OCI-LY3 (cell line): ENCODE data around the gene RBM10.

ENCODE experiments used
- H2AFZ ChIP-seq: fragments of 200-600, 300-600 bp; shearing (Covaris generic); 2 replicates; pipeline ENCODE4 v1.6.0; 2014; ENCODE audit warnings: antibody characterized with exemption, low read depth, low read length
- H3K27ac ChIP-seq: fragments of 200-600, 300-600 bp; sonication (generic); 2 replicates; pipeline ENCODE4 v1.5.1; 2014; ENCODE audit warnings: mild to moderate bottlenecking, low read length, moderate library complexity, mixed read lengths
- H3K27me3 ChIP-seq: fragments of 200-600, 300-600 bp; sonication (generic); 2 replicates; pipeline ENCODE4 v1.6.1; 2014; ENCODE audit warnings: low read depth, low read length, mixed read lengths
- H3K36me3 ChIP-seq: fragments of 200-600, 300-600 bp; sonication (generic); replicated peaks from 2 replicates; pipeline ENCODE3; 2014; ENCODE audit warnings: low read depth, low read length, mixed read lengths
- H3K4me1 ChIP-seq: fragments of 300-600, 200-600 bp; sonication (generic); 2 replicates; pipeline ENCODE4 v1.6.1; 2014; ENCODE audit warnings: low read length, mixed read lengths
- H3K4me2 ChIP-seq: fragments of 200-600, 300-600 bp; sonication (generic); 2 replicates; pipeline ENCODE4 v1.6.1; 2014; ENCODE audit warnings: low read length, mixed read lengths
- H3K4me3 ChIP-seq: fragments of 300-600, 200-600 bp; sonication (generic); 2 replicates; pipeline ENCODE4 v1.5.1; 2014; ENCODE audit warnings: antibody characterized with exemption, mild to moderate bottlenecking, low read length, moderate library complexity
- H3K79me2 ChIP-seq: fragments of 300-600, 200-600 bp; shearing (Covaris generic); 2 replicates; pipeline ENCODE4 v1.6.1; 2014; ENCODE audit warnings: mild to moderate bottlenecking, low read length, mixed read lengths
- H3K9ac ChIP-seq: fragments of 300-600, 200-600 bp; shearing (Covaris generic); 2 replicates; pipeline ENCODE4 v1.6.0; 2014; ENCODE audit warnings: mild to moderate bottlenecking, low read length, moderate library complexity
- H3K9me3 ChIP-seq: fragments of 200-600, 300-600 bp; shearing (Covaris generic); 2 replicates; pipeline ENCODE4 v1.6.1; 2014; ENCODE audit warnings: low read length, mixed read lengths; ENCODE audit not compliant: insufficient read depth
- H4K20me1 ChIP-seq: fragments of 200-600, 300-600 bp; sonication (generic); 2 replicates; pipeline ENCODE4 v1.6.1; 2016; ENCODE audit warnings: low read length, mixed read lengths; ENCODE audit not compliant: insufficient read depth
- EZH2phosphoT487 ChIP-seq: fragments of 200-600 bp; shearing (Covaris generic); IDR thresholded peaks from 2 replicates; pipeline ENCODE4 v1.6.1; 2018; ENCODE audit warnings: antibody characterized with exemption, mixed run types, low read depth
- TF ChIP-seq, protein P1 (sequence below): fragments of 200-600, 300-600 bp; sonication (generic); IDR thresholded peaks from 2 replicates; pipeline ENCODE4 v1.5.1; 2014; ENCODE audit warnings: antibody characterized with exemption, low read length, low read depth

RBM10 gene

GRCh38 chrX:47212381-47213293, 67.6 kb downstream of the RBM10 start:
- Histone ChIP-seq H3K79me2 (no peaks in the 10 kb centered on the region; the same call in 1 of the 2 replicates), H3K27ac (no peak overlapping the region), H4K20me1 (peaks cover 5% of the 10 kb centered on the region; the same call in 1 of the 2 replicates), H3K36me3 (peaks cover 54% of the 10 kb centered on the region), H3K4me2 (no peak overlapping the region), H2AFZ (no peak overlapping the region), H3K27me3 (no peaks in the 10 kb centered on the region), H3K4me1 (peaks cover 9% of the 10 kb centered on the region), H3K4me3 (no peak overlapping the region), H3K9ac (no peak overlapping the region), H3K9me3 (no peaks in the 10 kb centered on the region)
- no peak for TF ChIP-seq EZH2phosphoT487
- TF ChIP-seq, protein P1, sequence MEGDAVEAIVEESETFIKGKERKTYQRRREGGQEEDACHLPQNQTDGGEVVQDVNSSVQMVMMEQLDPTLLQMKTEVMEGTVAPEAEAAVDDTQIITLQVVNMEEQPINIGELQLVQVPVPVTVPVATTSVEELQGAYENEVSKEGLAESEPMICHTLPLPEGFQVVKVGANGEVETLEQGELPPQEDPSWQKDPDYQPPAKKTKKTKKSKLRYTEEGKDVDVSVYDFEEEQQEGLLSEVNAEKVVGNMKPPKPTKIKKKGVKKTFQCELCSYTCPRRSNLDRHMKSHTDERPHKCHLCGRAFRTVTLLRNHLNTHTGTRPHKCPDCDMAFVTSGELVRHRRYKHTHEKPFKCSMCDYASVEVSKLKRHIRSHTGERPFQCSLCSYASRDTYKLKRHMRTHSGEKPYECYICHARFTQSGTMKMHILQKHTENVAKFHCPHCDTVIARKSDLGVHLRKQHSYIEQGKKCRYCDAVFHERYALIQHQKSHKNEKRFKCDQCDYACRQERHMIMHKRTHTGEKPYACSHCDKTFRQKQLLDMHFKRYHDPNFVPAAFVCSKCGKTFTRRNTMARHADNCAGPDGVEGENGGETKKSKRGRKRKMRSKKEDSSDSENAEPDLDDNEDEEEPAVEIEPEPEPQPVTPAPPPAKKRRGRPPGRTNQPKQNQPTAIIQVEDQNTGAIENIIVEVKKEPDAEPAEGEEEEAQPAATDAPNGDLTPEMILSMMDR: no peak

DNA sequence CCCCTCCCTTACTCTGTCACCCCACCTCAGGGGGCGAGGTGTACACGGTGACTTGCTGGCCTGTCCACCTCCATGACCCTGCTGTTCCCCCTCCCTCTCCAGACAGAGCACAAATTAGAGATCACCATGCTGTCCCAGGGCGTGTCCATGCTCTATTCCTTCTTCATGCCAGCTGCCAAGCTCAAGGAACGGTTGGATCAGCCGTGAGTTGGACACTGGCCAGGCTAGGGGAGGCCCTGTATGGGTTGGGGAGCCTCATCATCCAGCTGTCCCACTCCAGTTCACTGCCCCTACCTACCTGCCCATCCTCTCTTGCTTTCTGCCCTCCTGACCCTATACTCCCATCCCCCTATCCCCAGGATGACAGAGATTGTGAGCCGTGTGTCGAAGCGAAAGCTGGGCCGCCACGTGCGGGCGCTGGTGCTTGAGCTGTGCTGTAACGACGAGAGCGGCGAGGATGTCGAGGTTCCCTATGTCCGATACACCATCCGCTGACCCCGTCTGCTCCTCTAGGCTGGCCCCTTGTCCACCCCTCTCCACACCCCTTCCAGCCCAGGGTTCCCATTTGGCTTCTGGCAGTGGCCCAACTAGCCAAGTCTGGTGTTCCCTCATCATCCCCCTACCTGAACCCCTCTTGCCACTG, 69.5 kb downstream of the RBM10 start:
- Histone ChIP-seq H3K79me2 (peaks cover 12% of the 10 kb centered on the region), H3K9ac (no peak overlapping the region), H3K36me3 (peaks cover 45% of the 10 kb centered on the region), H3K9me3 (no peaks in the 10 kb centered on the region), H3K27me3 (no peaks in the 10 kb centered on the region), H3K4me2 (no peak overlapping the region), H2AFZ (no peak overlapping the region), H4K20me1 (peaks cover 11% of the 10 kb centered on the region), H3K4me1 (peaks cover 10% of the 10 kb centered on the region), H3K4me3 (no peak overlapping the region), H3K27ac (no peak overlapping the region)
- TF ChIP-seq, protein P1: no peak
- no peak for TF ChIP-seq EZH2phosphoT487

DNA sequence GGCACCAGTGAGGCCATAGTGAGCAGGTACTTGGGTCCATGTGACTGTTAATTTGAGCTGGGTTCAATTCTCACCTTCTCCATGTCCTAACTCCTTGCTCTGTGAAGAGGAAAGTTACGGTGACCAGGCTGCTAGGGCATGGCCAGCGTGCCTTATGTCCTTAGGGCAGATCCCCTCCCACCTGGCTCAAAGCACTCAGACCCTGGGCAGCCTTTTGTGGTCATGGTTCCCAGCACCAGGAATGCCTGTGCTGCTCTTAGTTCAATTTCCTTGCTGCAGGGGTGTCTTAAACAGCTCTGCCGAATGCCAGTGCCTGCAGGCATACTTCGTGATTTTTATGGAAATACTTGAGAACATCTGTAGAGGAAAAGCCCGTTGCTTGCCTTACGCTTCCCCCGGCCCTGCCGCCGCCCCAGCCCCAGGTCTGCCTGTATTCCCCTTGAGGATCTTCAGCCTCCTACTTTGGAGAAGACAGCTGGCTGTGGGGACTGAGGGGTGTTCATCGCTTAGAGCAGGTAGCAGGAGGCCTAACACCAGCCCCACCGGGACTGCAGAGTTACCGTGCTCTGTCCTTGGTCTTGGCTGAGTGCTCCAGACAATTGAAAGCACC, 70.4 kb downstream of the RBM10 start:
- Histone ChIP-seq H3K4me2 (no peak overlapping the region), H3K27me3 (no peaks in the 10 kb centered on the region), H3K4me3 (no peak overlapping the region), H3K79me2 (peaks cover 21% of the 10 kb centered on the region), H3K36me3 (peaks cover 37% of the 10 kb centered on the region), H3K9ac (no peak overlapping the region), H3K4me1 (peaks cover 18% of the 10 kb centered on the region), H3K9me3 (no peaks in the 10 kb centered on the region), H4K20me1 (peaks cover 19% of the 10 kb centered on the region), H3K27ac (no peak overlapping the region), H2AFZ (no peak overlapping the region)
- TF ChIP-seq, protein P1: no peak
- no peak for TF ChIP-seq EZH2phosphoT487
